ENCODE data around the gene D2HGDH. TPM values are rescaled to one million over a fixed set of nuclear protein-coding genes. Genes with fewer than 3 reads are reported as not detected.
"Not testable (repeated sequence)": the region's sequence is repeated elsewhere in the genome, so short reads cannot be mapped to it uniquely, and the experiment has no call there.

D2HGDH gene
- total and polyA plus RNA-seq, 2 of the 8 experiments (the other 6 are each of a cell fraction or from before 2014, with no cell fraction given): 3.4 to 8.1 TPM

DNA sequence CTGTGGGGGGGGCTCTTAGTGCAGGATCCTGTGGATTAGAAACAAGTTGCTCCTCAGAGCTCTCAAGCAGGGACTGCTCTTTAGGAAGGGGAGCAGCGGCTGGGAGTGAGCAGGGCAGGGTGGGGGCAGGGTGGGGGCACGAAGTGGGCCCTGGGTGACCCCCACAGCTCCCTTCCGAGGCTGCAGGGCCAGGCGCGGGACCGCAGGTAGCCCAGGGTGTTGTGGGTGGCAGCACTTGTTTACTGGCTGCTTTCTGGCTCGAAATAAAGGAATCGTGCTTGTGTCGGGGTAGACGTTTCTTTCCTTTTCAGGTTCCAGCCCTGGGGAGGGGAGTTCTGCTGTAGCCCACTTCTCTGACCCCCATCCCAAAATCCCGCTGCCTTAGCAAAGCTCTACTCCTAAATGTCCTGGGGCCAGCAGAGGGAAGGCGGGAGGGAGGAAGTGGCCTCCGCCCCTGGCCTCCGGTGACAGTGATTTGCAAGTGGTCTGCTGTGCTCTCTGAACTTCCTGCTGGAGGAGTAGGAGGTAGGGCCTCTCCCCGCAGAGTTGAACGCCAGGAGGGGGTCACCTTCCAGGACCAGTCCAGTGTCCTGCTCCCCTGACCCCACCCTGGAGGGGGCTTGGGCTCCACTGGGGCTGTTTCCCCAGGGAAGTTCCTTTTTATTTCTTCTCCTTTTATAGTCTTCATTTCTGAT is 82.8 kb downstream of the D2HGDH start:
- Histone ChIP-seq H3K79me1 (ENCODE audit: low read depth, low read length) (no peaks in the 10 kb centered on the region), H3K79me2 (ENCODE audit: control insufficient read depth in 1 of 2, insufficient read depth in 2 of 2, low read length in 2 of 2) (no peaks in the 10 kb centered on the region), H3K14ac (ENCODE audit: insufficient read length) (no peak overlapping the region), H2BK20ac (ENCODE audit: low read length) (no peak overlapping the region), H3K23ac (ENCODE audit: insufficient read length) (no peak overlapping the region), H3K4ac (replicated peaks; ENCODE audit: insufficient read length, low read depth, low read length) (no peak overlapping the region), H3K9me3 (ENCODE audit: insufficient read depth in 2 of 2, low read depth in 1 of 2, low read length in 1 of 2) (no peaks in the 10 kb centered on the region), H2BK12ac (ENCODE audit: low read depth, low read length) (no peak overlapping the region), H3K27ac (ENCODE audit: low read depth, low read length) (no peak overlapping the region), H3K18ac (ENCODE audit: extremely low read depth, low read length) (no peak overlapping the region), H2BK15ac (ENCODE audit: low read length) (no peak overlapping the region), H3K23me2 (ENCODE audit: low read depth, low read length) (no peaks in the 10 kb centered on the region), H3K9ac (replicated peaks in 1 of 4; ENCODE audit: extremely low read depth in 1 of 4, low read depth in 3 of 4, low read length in 3 of 4) (no peak overlapping the region), H4K8ac (ENCODE audit: extremely low read depth, insufficient read depth, low read length) (peak overlapping the region; percentile 83; the same call in 1 of the 2 replicates), H3K4me3 (ENCODE audit: extremely low read depth in 1 of 4, insufficient read depth in 2 of 4, low read depth in 3 of 4, low read length in 4 of 4) (no peak overlapping the region), H4K20me1 (replicated peaks in 1 of 2; ENCODE audit: control insufficient read depth in 1 of 2, insufficient read depth in 2 of 2, low read length in 2 of 2) (no peaks in the 10 kb centered on the region), H2BK120ac (replicated peaks; ENCODE audit: low read depth, low read length) (no peak overlapping the region), H3K4me1 (replicated peaks in 1 of 4; ENCODE audit: control insufficient read depth in 3 of 4, insufficient read depth in 4 of 4, low read length in 3 of 4) (peaks cover 0 to 8% (median 0%) of the 10 kb centered on the region in 4 experiments; a peak in 2 of 7 replicates), H4K5ac (ENCODE audit: insufficient read length, low read depth, low read length) (no peak overlapping the region), H3K36me3 (ENCODE audit: control insufficient read depth in 2 of 4, insufficient read depth in 4 of 4, low read length in 3 of 4) (no peaks in the 10 kb centered on the region), H3K56ac (replicated peaks; ENCODE audit: insufficient read length, low read depth, low read length) (no peak overlapping the region), H3K4me2 (ENCODE audit: insufficient read depth in 1 of 2, low read depth in 2 of 2, low read length in 2 of 2) (no peak overlapping the region), H3K27me3 (replicated peaks in 1 of 4; ENCODE audit: control insufficient read depth in 3 of 4, extremely low read depth in 1 of 4, insufficient read depth in 3 of 4, low read length in 3 of 4) (no peaks in the 10 kb centered on the region), H2BK5ac (ENCODE audit: low read depth, low read length) (no peak overlapping the region), H4K91ac (replicated peaks; ENCODE audit: insufficient read length, low read length) (no peak overlapping the region), H2AK5ac (ENCODE audit: low read depth, low read length) (no peak overlapping the region), H2AFZ (ENCODE audit: low read length) (no peak overlapping the region)
- FAIRE-seq (no peak), DNase-seq (ENCODE audit: low read depth in 1 of 2, low spot score in 2 of 2) (no peak)
- 80% methylated on average over 13 of the region's 16 CpGs; no CpG with 5 or more reads in 1 of the 2 experiments for WGBS, 2 experiments (ENCODE audit: extremely low coverage in 1 of 2, insufficient coverage in 1 of 2, insufficient read length in 1 of 2, insufficient replicate concordance in 2 of 2, low coverage in 1 of 2, low lambda C conversion rate in 2 of 2, missing lambda C conversion rate in 1 of 2)
- no peak for TF ChIP-seq POLR2A (IDR thresholded peaks at IDR 0.05; ENCODE audit: control extremely low read depth in 1 of 2, low read depth in 2 of 2, low read length in 2 of 2)
- ChIA-PET POLR2A (ENCODE audit: partially characterized antibody) (no interaction called here), CTCF (ENCODE audit: partially characterized antibody) (interaction anchor here (0.7 to 1.3 kb wide), 2 partner anchors 36 to 81 kb away, joined by 3 read pairs; no protein-coding TSS in a partner anchor)

DNA sequence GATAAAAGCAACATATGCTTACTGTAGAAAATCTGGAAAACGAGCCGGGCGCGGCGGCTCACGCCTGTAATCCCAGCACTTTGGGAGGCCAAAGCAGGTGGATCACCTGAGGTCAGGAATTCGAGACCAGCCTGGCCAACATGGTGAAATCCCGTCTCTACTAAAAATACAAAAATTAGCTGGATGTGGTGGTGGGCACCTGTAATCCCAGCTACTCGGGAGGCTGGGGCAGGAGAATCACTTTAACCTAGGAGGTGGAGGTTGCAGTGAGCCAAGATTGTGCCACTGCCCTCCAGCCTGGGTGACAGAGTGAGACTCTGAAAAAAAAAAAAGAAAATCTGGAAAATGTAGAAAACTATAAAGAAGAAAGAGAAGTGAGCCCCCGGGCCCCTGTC is 83.4 kb downstream of the D2HGDH start:
- H3K14ac ChIP-seq (ENCODE audit: insufficient read length); H4K91ac ChIP-seq (replicated peaks; ENCODE audit: insufficient read length, low read length); H3K56ac ChIP-seq (replicated peaks; ENCODE audit: insufficient read length, low read depth, low read length); H2BK15ac ChIP-seq (ENCODE audit: low read length); CTCF ChIA-PET (ENCODE audit: partially characterized antibody); H3K36me3 ChIP-seq (ENCODE audit: control insufficient read depth in 2 of 4, insufficient read depth in 4 of 4, low read length in 3 of 4); H3K4me3 ChIP-seq (ENCODE audit: extremely low read depth in 1 of 4, insufficient read depth in 2 of 4, low read depth in 3 of 4, low read length in 4 of 4); H3K23me2 ChIP-seq (ENCODE audit: low read depth, low read length); DNase-seq (ENCODE audit: low read depth in 1 of 2, low spot score in 2 of 2); H3K4ac ChIP-seq (replicated peaks; ENCODE audit: insufficient read length, low read depth, low read length); FAIRE-seq; H4K8ac ChIP-seq (ENCODE audit: extremely low read depth, insufficient read depth, low read length); H2BK120ac ChIP-seq (replicated peaks; ENCODE audit: low read depth, low read length); H2AFZ ChIP-seq (ENCODE audit: low read length); H3K27ac ChIP-seq (ENCODE audit: low read depth, low read length); H4K5ac ChIP-seq (ENCODE audit: insufficient read length, low read depth, low read length); H3K9ac ChIP-seq (replicated peaks in 1 of 4; ENCODE audit: extremely low read depth in 1 of 4, low read depth in 3 of 4, low read length in 3 of 4); H2BK20ac ChIP-seq (ENCODE audit: low read length); H3K18ac ChIP-seq (ENCODE audit: extremely low read depth, low read length); H3K27me3 ChIP-seq (replicated peaks in 1 of 4; ENCODE audit: control insufficient read depth in 3 of 4, extremely low read depth in 1 of 4, insufficient read depth in 3 of 4, low read length in 3 of 4); H3K79me1 ChIP-seq (ENCODE audit: low read depth, low read length); H2BK12ac ChIP-seq (ENCODE audit: low read depth, low read length); H3K9me3 ChIP-seq (ENCODE audit: insufficient read depth in 2 of 2, low read depth in 1 of 2, low read length in 1 of 2); H2AK5ac ChIP-seq (ENCODE audit: low read depth, low read length); H3K4me2 ChIP-seq (ENCODE audit: insufficient read depth in 1 of 2, low read depth in 2 of 2, low read length in 2 of 2); POLR2A ChIA-PET (ENCODE audit: partially characterized antibody); H4K20me1 ChIP-seq (replicated peaks in 1 of 2; ENCODE audit: control insufficient read depth in 1 of 2, insufficient read depth in 2 of 2, low read length in 2 of 2); H3K79me2 ChIP-seq (ENCODE audit: control insufficient read depth in 1 of 2, insufficient read depth in 2 of 2, low read length in 2 of 2); H3K23ac ChIP-seq (ENCODE audit: insufficient read length); H2BK5ac ChIP-seq (ENCODE audit: low read depth, low read length); H3K4me1 ChIP-seq (replicated peaks in 1 of 4; ENCODE audit: control insufficient read depth in 3 of 4, insufficient read depth in 4 of 4, low read length in 3 of 4): not testable (repeated sequence)
- 94% methylated on average over 9 of the region's 10 CpGs; no CpG with 5 or more reads in 1 of the 2 experiments for WGBS, 2 experiments (ENCODE audit: extremely low coverage in 1 of 2, insufficient coverage in 1 of 2, insufficient read length in 1 of 2, insufficient replicate concordance in 2 of 2, low coverage in 1 of 2, low lambda C conversion rate in 2 of 2, missing lambda C conversion rate in 1 of 2)
